Skeletal muscle tissue (tissue), 4 donors: ENCODE results near the gene DNAJC16. TPM values are rescaled to one million over a fixed set of nuclear protein-coding genes. Genes with fewer than 3 reads are reported as not detected.
"Not testable (repeated sequence)": the region's sequence is repeated elsewhere in the genome, so short reads cannot be mapped to it uniquely, and the experiment has no call there.

Experiments used
- H3K27ac ChIP-seq: one replicate; pipeline ENCODE4 v1.7.0; 2013; ENCODE audit warnings: mild to moderate bottlenecking, low read depth, low read length, inconsistent platforms
- H3K27me3 ChIP-seq, 3 donors: one replicate each; pipeline ENCODE4 v1.7.0; 2013; ENCODE audit warnings: low read length in 3 of 3; ENCODE audit not compliant: control insufficient read depth in 3 of 3, insufficient read depth in 3 of 3
- H3K36me3 ChIP-seq, 3 donors: one replicate each; pipeline ENCODE4 v1.7.0; 2013; ENCODE audit warnings: low read length in 3 of 3; ENCODE audit not compliant: control insufficient read depth in 3 of 3, insufficient read depth in 3 of 3
- H3K4me1 ChIP-seq, 3 donors: one replicate each; pipeline ENCODE4 v1.7.0; 2013; ENCODE audit warnings: low read length in 3 of 3, mild to moderate bottlenecking in 3 of 3; ENCODE audit not compliant: control insufficient read depth in 3 of 3, insufficient read depth in 3 of 3
- H3K4me3 ChIP-seq, 3 donors: one replicate each; pipeline ENCODE4 v1.7.0; 2013; ENCODE audit warnings: low read length in 3 of 3
- H3K9ac ChIP-seq, 3 donors: one replicate each; pipeline ENCODE4 v1.7.0; 2013; ENCODE audit warnings: low read length in 3 of 3, mild to moderate bottlenecking in 3 of 3, moderate library complexity in 2 of 3, low read depth in 1 of 3
- H3K9me3 ChIP-seq, 3 donors: one replicate each; pipeline ENCODE4 v1.7.0; 2013; ENCODE audit warnings: low read length in 3 of 3; ENCODE audit not compliant: control insufficient read depth in 3 of 3
- total RNA-seq: library from RNA; depleted of rRNA; stranded (reverse); fragments of >200 nt; gene quantifications from one replicate; pipeline ENCODE4 v1.2.3, GENCODE V29; 2014
- donor health status: Osteomylitis.

DNAJC16 gene
- 16.7 TPM for total RNA-seq

- Histone ChIP-seq H3K27me3 (no peaks in the 10 kb centered on the region), H3K4me3 (peak within 1 kb of the TSS; percentile 87 to 95 (median 88)), H3K9me3 (no peaks in the 10 kb centered on the region), H3K4me1 (peaks cover 24 to 28% (median 27%) of the 10 kb centered on the region in 3 donors), H3K9ac (peak within 1 kb of the TSS; percentile 91 to 95 (median 91)), H3K27ac (peak within 1 kb of the TSS; percentile 95), H3K36me3 (peaks cover 3 to 6% (median 4%) of the 10 kb centered on the region in 3 donors)
Observed at GRCh38 chr1:15526490-15527339, at the start of gene DNAJC16. Gene DNAJC16, plus strand, starts transcription at chr1:15526848. Its CDS starts 2,258 bp downstream, at chr1:15529106.

DNA sequence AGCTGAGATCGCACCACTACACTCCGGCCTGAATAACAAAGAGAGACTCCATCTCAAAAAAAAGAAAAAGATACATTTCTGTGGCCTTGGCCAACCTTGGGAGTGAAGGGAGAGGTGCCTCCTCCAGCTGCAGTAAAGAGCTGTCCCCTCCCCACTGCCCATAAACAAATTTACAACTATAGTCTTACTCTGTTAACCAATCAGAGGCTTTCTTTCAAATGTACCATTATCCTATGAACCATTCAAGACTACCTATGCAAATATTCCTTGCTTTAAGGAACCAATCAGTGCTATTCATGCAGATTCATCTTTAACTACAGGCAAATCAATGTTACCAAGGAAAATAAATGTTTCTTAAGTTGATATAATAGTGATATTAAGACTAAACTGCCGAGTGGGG, 49.7 kb upstream of the DNAJC16 start:
- no peak overlapping the region for H3K27ac ChIP-seq
- peaks cover 0 to 8% (median 0%) of the 10 kb centered on the region in 3 donors for H3K27me3 ChIP-seq
- no peaks in the 10 kb centered on the region for H3K36me3 ChIP-seq
- H3K4me1 ChIP-seq: no peaks in the 10 kb centered on the region
- no peak overlapping the region for H3K4me3 ChIP-seq
- H3K9ac ChIP-seq: no peak overlapping the region
- no peaks in the 10 kb centered on the region for H3K9me3 ChIP-seq

DNA sequence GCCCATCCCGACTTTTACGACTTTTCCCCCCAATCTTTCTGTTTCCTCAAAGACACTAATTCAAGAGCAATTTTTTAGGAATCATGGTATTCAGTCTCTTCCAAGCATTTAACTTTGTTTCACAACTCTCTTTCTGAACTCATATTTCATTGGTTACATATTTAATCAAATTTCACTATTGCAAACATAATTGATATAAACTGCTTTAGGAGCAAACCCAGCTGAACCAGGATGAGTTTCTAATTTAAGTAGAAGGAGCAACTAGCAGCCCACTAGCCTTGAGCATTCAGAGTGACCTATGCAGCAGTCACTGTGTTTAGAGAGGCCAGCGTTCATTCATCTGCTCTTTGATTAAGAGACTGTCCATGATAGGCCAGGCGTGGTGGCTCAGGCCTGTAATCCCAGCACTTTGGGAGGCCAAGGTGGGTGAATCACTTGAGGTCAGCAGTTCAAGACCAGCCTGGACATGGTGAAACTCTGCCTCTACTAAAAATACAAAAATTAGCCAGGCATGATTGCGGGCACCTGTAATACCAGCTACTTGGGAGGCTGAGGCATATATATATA, 48.9 kb upstream of the DNAJC16 start:
- Histone ChIP-seq H3K27ac (no peak overlapping the region), H3K27me3 (peaks cover 0 to 4% (median 0%) of the 10 kb centered on the region in 3 donors), H3K9me3 (no peaks in the 10 kb centered on the region), H3K4me3 (no peak overlapping the region), H3K4me1 (no peaks in the 10 kb centered on the region), H3K36me3 (no peaks in the 10 kb centered on the region), H3K9ac (no peak overlapping the region)

DNA sequence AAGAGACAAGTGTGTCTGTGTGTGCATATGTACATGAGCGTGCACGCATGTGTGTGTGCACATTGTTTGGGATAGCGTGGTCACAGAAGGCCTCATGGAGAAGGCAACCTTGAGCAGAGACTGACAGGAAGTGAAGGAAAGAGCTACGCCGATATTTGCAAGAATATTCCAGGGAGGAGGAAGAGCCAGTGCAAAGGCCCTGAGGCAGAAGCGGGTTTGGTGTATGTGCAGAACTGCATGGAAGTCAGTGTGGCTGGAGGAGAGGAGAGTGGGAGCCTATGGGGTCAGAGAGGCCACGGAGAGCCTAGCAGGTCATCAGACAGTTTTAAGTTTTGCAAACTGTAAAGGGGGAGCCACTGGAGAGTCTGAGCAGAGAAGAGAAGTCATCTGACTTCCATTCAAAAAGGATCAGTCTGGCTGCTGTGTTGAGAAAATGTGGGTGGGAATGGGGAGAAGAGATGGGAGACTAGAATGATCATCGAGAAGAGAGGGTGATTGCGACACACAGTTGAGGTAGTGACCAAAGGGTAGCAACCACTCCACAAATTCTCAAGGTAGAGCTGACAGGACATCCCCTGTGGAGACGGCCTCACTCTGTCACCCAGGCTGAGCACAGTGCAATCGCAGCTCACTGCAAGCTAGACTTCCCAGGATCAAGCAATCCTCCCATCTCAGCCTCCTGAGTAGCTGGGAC, 46.8 kb upstream of the DNAJC16 start:
- Histone ChIP-seq H3K4me3 (no peak overlapping the region), H3K9me3 (no peaks in the 10 kb centered on the region), H3K36me3 (no peaks in the 10 kb centered on the region), H3K27ac (no peak overlapping the region), H3K9ac (no peak overlapping the region), H3K4me1 (no peaks in the 10 kb centered on the region), H3K27me3 (no peaks in the 10 kb centered on the region)

- not testable (repeated sequence) for H3K4me3 ChIP-seq, H3K4me1 ChIP-seq, H3K36me3 ChIP-seq
Observed at GRCh38 chr1:15482455-15482854, 44.2 kb upstream of the DNAJC16 start.

GRCh38 chr1:15482983-15483543, 43.6 kb upstream of the DNAJC16 start:
- not testable (repeated sequence) for H3K36me3 ChIP-seq, H3K9me3 ChIP-seq, H3K27me3 ChIP-seq, H3K4me3 ChIP-seq, H3K4me1 ChIP-seq, H3K27ac ChIP-seq, H3K9ac ChIP-seq

More at GRCh38 chr1:15482455-15482854, 44.2 kb upstream of the DNAJC16 start:
- not testable (repeated sequence) for H3K9ac ChIP-seq, H3K9me3 ChIP-seq, H3K27ac ChIP-seq, H3K27me3 ChIP-seq

DNA sequence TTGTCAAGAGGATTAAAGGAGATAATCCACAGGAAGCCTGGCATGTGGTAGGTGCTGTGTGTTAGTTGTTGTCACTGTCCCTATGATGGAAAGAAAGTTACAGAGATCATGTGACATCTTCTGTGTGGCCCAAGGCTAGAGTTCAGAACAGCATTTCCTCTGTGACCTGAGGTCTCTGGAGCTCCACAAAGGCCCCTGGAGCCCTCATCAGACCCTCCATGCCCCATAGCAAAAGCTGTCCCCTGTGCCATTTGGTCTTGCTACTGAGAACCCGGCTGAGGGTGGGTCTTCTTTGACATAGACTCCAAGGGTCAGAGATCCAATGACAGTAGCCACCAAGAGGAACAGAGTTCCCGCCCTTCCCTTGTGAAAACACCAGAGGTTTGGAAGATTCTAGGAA, 42.7 kb upstream of the DNAJC16 start:
- no peaks in the 10 kb centered on the region for H3K36me3 ChIP-seq

GRCh38 chr1:15484443-15484842, 42.2 kb upstream of the DNAJC16 start:
- not testable (repeated sequence) for H3K27ac ChIP-seq, H3K9ac ChIP-seq, H3K4me3 ChIP-seq, H3K27me3 ChIP-seq, H3K36me3 ChIP-seq, H3K9me3 ChIP-seq, H3K4me1 ChIP-seq

More for the DNA sequence above, 42.7 kb upstream of the DNAJC16 start:
- Histone ChIP-seq H3K27ac (no peak overlapping the region), H3K9ac (no peak overlapping the region), H3K9me3 (no peaks in the 10 kb centered on the region), H3K4me1 (no peaks in the 10 kb centered on the region), H3K4me3 (no peak overlapping the region), H3K27me3 (no peaks in the 10 kb centered on the region)

DNA sequence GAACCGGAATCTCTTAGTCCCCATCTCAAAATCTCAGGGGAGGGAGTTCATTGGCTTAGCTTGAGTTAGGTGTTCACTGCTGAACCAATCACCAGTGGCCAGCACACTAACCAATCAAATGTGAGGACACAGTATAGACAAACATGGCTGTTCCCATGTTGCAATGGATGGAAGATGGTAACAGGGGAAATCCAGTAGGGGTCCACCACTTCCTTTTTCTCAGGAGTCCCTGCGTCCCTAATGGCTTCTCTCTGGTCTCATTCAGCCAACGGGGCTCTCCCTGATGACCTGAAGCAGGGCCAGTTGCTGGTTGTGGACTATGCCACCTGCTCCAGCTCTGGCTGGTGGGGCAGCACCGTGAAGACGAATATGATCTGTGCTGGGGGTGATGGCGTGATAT, 41.0 kb upstream of the DNAJC16 start:
- no peaks in the 10 kb centered on the region for H3K4me1 ChIP-seq
- no peak overlapping the region for H3K4me3 ChIP-seq
- no peak overlapping the region for H3K27ac ChIP-seq
- no peaks in the 10 kb centered on the region for H3K27me3 ChIP-seq
- no peaks in the 10 kb centered on the region for H3K36me3 ChIP-seq
- no peak overlapping the region for H3K9ac ChIP-seq
- H3K9me3 ChIP-seq: no peaks in the 10 kb centered on the region
